ENCODE data around the gene DPP8. TPM values are rescaled to one million over a fixed set of nuclear protein-coding genes. Genes with fewer than 3 reads are reported as not detected.
A peak's percentile ranks its signal among the peaks of the same experiment; 100 is the strongest.

Gene DPP8
- total and polyA plus RNA-seq, 2 donors from 2014 or later = 8.2 to 38.6 TPM

- Histone ChIP-seq H3K4me3 (ENCODE audit: low read length in 3 of 3) (no peak overlapping the region), H3K4me1 (ENCODE audit: control insufficient read depth in 2 of 3, insufficient read depth in 2 of 3, low read depth in 1 of 3, low read length in 3 of 3) (no peaks in the 10 kb centered on the region), H3K9ac (ENCODE audit: low read length in 3 of 3) (no peak overlapping the region), H3K9me3 (ENCODE audit: control insufficient read depth in 2 of 3, insufficient read depth in 1 of 3, low read length in 3 of 3) (no peaks in the 10 kb centered on the region), H3K27ac (ENCODE audit: low read depth in 2 of 2, low read length in 2 of 2) (no peak overlapping the region), H3K27me3 (ENCODE audit: control insufficient read depth, insufficient read depth, low read length) (no peaks in the 10 kb centered on the region), H3K36me3 (ENCODE audit: control insufficient read depth in 2 of 3, insufficient read depth in 3 of 3, low read length in 3 of 3) (no peaks in the 10 kb centered on the region)
- no peak for TF ChIP-seq CTCF (IDR thresholded peaks at IDR 0.05; ENCODE audit: borderline replicate concordance, extremely low read depth, insufficient read depth)
- DNase-seq = peak in 1 of 5 donors; percentile 3
- no peak for FAIRE-seq
- intact Hi-C loops (cut with DNase I) = no loop called here
These were observed 108.4 kb downstream of the DPP8 start for GRCh38 chr15:65409036-65409631.

GRCh38 chr15:65408324-65409035, 109.0 kb downstream of the DPP8 start:
- DNase-seq (peak in 2 of 5 donors; percentile 24 to 45), FAIRE-seq (no peak)
- H3K27me3 ChIP-seq (ENCODE audit: control insufficient read depth, insufficient read depth, low read length) = no peaks in the 10 kb centered on the region
- no peaks in the 10 kb centered on the region for H3K9me3 ChIP-seq (ENCODE audit: control insufficient read depth in 2 of 3, insufficient read depth in 1 of 3, low read length in 3 of 3)
- intact Hi-C loops (cut with DNase I) = no loop called here
- H3K9ac ChIP-seq (ENCODE audit: low read length in 3 of 3) = no peak overlapping the region
- no peak overlapping the region for H3K4me3 ChIP-seq (ENCODE audit: low read length in 3 of 3)
- H3K27ac ChIP-seq (ENCODE audit: low read depth in 2 of 2, low read length in 2 of 2) = no peak overlapping the region
- H3K36me3 ChIP-seq (ENCODE audit: control insufficient read depth in 2 of 3, insufficient read depth in 3 of 3, low read length in 3 of 3) = no peaks in the 10 kb centered on the region
- no peak for TF ChIP-seq CTCF (IDR thresholded peaks at IDR 0.05; ENCODE audit: borderline replicate concordance, extremely low read depth, insufficient read depth)
- no peaks in the 10 kb centered on the region for H3K4me1 ChIP-seq (ENCODE audit: control insufficient read depth in 2 of 3, insufficient read depth in 2 of 3, low read depth in 1 of 3, low read length in 3 of 3)

- H3K27me3 ChIP-seq (ENCODE audit: control insufficient read depth, insufficient read depth, low read length) = no peaks in the 10 kb centered on the region
- H3K4me1 ChIP-seq (ENCODE audit: control insufficient read depth in 2 of 3, insufficient read depth in 2 of 3, low read depth in 1 of 3, low read length in 3 of 3) = no peaks in the 10 kb centered on the region
- no peak overlapping the region for H3K27ac ChIP-seq (ENCODE audit: low read depth in 2 of 2, low read length in 2 of 2)
- no peaks in the 10 kb centered on the region for H3K9me3 ChIP-seq (ENCODE audit: control insufficient read depth in 2 of 3, insufficient read depth in 1 of 3, low read length in 3 of 3)
- H3K9ac ChIP-seq (ENCODE audit: low read length in 3 of 3) = no peak overlapping the region
- intact Hi-C loops (cut with DNase I) = no loop called here
- no peak overlapping the region for H3K4me3 ChIP-seq (ENCODE audit: low read length in 3 of 3)
- FAIRE-seq = no peak
- DNase-seq = peak in 1 of 5 donors; percentile 17
- no peaks in the 10 kb centered on the region for H3K36me3 ChIP-seq (ENCODE audit: control insufficient read depth in 2 of 3, insufficient read depth in 3 of 3, low read length in 3 of 3)
- no peak for TF ChIP-seq CTCF (IDR thresholded peaks at IDR 0.05; ENCODE audit: borderline replicate concordance, extremely low read depth, insufficient read depth)
These were observed 111.0 kb downstream of the DPP8 start for GRCh38 chr15:65406424-65407000.
